ENCODE measurements around the gene UGGT1.

The UGGT1 gene

DNA sequence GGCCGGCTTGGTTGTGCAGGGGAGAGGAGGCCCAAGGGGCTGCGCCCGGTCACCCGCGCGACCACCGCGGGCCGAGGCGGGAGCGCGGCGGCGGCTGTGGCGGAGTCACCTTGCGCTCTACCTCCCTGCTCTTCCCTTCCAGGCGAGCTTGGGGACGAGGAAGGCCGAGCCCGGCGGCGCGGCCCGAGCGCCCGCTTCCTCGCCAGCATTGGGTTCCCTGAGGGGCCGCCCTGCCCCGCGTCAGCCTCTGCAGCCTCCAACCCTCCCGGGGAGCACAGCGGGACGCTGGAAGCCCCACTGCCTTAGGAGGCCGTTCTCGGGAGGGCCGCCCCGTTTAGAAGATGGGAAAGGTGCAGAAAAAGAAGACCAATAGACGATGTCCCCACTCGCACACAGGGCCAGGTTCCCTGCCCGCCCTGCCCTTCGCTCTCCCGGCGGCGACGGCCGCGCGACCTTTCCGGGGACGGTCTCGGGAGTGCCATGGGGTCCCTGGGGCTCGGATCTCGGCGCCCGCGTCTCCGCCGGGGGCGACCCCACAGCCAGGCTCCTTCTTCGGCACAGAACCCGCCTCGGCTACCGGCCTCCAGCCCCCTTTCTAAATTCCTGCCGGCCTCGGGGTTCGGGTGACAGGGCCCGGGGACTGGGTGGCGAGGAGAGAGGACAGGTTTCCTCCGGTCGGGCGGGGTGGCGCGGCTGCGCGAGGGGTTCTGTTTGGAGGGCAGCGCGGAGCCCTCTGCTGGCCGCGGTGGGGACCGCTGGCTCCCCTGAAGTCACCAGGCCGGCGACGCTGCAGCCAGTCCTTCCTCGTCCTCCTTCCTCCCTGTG is 142.2 kb downstream of the UGGT1 start:
- DNase-seq = peak; percentile 62

DNA sequence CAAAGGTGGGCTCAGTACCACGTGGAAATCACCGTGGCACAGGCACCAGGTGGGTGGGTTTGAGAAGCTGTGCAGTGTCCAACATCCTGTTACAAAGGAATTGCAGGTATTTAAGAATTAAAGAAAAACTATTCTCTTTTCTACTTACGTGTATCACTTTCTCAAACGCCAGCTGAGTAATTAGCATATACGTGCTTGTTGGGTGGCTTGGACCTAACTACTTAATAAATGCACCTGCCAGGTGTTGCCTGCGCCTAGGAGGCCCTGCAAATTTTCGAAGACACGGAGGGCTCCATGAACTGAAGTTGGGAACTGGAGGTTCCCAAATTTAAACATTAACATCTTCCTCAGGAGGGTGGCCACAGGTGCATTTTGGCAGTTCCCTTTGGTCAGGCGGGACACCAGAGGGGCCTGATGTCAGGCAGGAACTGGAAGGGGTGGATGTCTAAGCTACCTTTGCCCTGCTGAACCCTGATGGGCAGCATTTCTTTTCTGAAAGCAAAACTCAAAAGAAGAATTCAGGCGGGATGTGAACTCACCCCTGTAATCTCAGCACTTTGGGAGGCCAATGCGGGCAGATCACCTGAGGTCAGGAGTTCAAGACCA is 142.9 kb downstream of the UGGT1 start:
- DNase-seq = peak; percentile 52

DNA sequence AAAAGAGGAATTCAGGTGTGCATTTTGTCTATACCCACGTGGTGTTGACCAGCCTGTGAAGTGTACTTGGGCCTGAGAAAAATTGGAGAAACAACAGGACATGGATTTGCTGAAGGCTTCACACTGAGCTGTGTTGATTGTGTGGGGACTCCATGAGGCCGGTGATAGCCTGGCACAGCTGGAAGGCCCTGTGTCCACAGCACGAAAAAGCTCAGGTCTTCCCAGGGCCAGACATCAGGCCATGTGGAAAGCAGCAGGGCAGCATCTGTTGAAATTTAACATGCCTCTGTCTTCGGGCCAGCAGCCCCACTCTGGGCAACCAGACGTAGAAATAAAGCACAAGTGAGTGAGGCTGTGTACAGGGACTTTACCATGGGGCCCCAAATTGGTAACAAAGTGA is 143.6 kb downstream of the UGGT1 start:
- DNase-seq = no peak

DNA sequence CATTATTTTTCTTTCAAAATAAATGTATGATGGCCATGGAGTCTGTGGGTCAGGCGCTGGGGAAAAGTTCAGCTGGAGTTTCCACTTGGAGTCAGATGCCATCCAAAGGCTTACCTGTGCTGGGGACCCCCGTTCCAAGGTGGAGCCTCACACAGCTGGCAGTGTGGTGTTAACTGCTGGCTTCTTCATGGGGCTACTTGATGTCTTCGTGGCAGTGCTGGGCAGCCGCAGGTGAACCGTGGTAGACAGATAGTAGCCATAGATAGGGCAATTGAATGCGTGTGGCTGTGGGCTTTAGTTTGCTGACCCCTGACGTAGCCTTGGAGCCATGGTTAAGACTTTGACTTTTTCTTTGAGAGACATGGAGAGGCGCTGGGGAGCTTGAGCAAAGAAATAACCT is 144.6 kb downstream of the UGGT1 start:
- no peak for DNase-seq

DNA sequence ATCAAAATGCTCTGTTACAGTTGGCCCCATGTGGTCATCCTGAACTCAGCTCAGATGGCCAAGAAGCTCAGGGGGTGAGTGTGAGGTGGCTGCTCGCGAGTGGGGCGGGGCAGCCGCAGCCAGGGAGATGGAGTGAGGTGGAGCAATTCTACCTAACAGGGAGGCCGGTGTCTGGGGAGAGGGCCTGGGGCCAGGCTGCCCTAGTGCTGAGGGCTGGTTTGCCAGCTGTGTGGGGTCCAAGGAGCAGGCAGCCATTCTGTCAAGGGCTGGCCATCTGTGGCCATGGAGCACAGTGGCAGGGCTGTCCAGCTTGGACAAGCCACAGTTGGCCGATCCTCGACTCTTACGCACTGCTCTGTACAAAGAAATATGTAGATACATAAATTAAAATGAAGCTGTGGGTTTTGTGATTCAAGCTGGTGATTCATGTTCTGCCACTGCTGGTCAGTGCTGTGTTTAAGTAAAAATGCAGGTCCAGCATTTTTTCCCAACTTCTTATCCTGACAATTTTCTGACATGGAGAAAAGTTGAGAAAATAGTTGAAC is 145.6 kb downstream of the UGGT1 start:
- no peak for DNase-seq

DNA sequence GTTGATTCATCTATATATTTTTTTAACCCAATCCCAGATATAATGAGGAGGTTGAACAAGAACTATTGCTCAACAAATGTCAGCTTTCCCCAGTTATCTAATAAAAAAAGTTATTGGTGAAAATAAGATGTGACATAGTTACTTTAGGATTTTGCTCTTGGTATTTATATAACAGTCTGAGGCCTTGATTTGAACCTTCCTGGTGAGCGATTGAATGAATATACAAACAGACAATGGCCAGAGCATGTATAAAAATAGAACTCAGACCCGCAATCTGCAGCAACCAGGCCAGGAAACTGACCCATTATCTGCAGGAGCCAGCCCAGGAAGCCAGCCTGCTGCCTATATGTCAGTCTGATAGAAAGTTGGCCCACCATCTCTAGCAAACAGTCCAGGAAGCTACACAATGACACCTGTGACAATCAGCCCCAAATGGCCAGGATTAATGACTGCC is 146.1 kb downstream of the UGGT1 start:
- DNase-seq = no peak

DNA sequence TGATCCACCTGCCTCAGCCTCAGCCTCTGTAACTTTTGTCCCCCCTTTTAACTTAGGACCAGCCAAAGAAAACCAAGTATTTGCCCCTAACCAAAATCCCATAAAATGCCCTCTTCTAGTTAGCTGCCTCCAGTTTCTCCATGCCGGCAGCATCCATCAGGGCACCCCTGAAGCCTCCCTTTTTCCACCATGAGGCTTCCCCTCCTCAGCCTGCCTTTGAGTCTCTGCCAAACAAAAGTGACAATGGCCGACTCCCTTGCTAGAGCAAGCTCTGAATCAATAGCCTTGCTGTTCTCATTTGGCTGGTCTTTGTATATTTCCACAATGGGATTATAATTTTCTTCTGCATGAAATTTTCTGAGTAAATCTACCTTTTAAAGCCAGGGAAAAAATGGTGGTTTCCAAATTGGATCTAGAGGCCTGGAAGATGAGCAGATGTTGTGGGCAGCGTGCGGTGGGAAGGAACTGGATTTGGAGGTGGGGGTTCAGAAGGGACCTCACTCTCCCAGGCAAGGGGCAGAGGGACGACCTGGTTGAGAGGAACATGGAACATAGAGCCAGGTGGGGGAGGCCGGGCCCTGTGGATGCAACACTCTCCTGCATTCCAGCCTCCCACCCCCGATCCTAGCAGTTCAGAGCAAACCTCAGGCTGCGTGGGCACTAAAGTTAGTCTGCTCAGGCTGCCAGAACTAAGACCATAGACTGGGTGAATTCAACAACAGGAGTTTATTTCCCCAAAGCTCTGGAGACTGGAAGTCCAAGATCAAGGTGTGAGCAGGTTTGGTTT is 147.1 kb downstream of the UGGT1 start:
- DNase-seq = no peak

DNA sequence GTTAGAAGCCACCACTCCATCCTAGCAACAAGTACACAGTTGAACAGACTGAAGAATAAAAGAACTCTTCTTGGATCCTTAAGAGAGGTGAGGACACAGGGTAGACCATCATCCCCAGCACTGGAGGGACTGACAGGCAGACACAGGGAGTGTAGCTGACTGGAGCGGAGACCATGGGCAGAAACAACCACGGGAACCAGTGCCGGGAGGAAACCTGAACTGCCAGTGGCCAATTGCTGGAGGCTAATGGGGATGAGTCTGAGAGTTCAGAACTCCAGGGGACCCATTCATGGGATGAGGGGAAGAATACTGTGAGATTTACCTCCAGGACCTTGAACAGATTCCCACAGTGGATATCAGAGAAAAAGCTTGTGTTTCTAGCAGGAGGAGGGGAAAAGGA is 150.9 kb downstream of the UGGT1 start:
- DNase-seq = no peak

Measured in NCI-H1105 treated with DMSO at 0.1 percent for 48 hours (cell line).